DND-41 (cell line): Measurements from ENCODE around the gene MVD.

Source experiments
- ATAC-seq: fragments of 200-7000 bp; cut with Tn5 transposase; 3 replicates; pipeline ENCODE4 v1.9.1; 2021; ENCODE audit warnings: low read depth; ENCODE audit not compliant: insufficient read depth
- DNase-seq: peaks from one replicate; pipeline ENCODE4 v3.0.0-alpha.2; 2020
- H2AFZ ChIP-seq: 2 replicates; pipeline ENCODE4 v1.6.0; 2012; ENCODE audit warnings: low read depth, low read length
- H3K27ac ChIP-seq: 2 replicates; pipeline ENCODE4 v1.5.1; 2012; ENCODE audit warnings: low read length, inconsistent platforms
- H3K27me3 ChIP-seq: fragments of 200-600 bp; sonication (generic); 2 replicates; pipeline ENCODE4 v1.6.0; 2012; ENCODE audit warnings: low read length, mild to moderate bottlenecking, inconsistent platforms; ENCODE audit not compliant: insufficient read depth, poor library complexity
- H3K36me3 ChIP-seq: 2 replicates; pipeline ENCODE4 v1.5.1; 2012; ENCODE audit warnings: low read length, inconsistent platforms; ENCODE audit not compliant: insufficient read depth
- H3K4me1 ChIP-seq: 2 replicates; pipeline ENCODE4 v1.5.1; 2012; ENCODE audit warnings: mild to moderate bottlenecking, low read length; ENCODE audit not compliant: insufficient read depth
- H3K4me2 ChIP-seq: 2 replicates; pipeline ENCODE4 v1.6.0; 2012; ENCODE audit warnings: mild to moderate bottlenecking, moderate library complexity, low read length, inconsistent platforms; ENCODE audit not compliant: insufficient read depth
- H3K4me3 ChIP-seq, 2 experiments: fragments of 200-600 bp in 1 of 2; shearing (Covaris generic) in 1 of 2; 2 replicates each; pipeline ENCODE4 v1.5.1; 2012 to 2016; ENCODE audit warnings: inconsistent platforms in 2 of 2, low read length in 2 of 2, mild to moderate bottlenecking in 2 of 2, low read depth in 1 of 2, moderate library complexity in 1 of 2
- H3K79me2 ChIP-seq: 2 replicates; pipeline ENCODE4 v1.6.0; 2012; ENCODE audit warnings: low read length, inconsistent platforms; ENCODE audit not compliant: insufficient read depth
- H3K9ac ChIP-seq: 2 replicates; pipeline ENCODE4 v1.6.0; 2012; ENCODE audit warnings: low read depth, mild to moderate bottlenecking, inconsistent platforms, low read length, moderate library complexity
- H3K9me3 ChIP-seq: 2 replicates; pipeline ENCODE4 v1.5.1; 2012; ENCODE audit warnings: low read length, moderate library complexity, mild to moderate bottlenecking, inconsistent platforms; ENCODE audit not compliant: insufficient read depth, severe bottlenecking
- H4K20me1 ChIP-seq: 2 replicates; pipeline ENCODE4 v1.6.0; 2012; ENCODE audit warnings: low read length; ENCODE audit not compliant: insufficient read depth
- CTCF ChIP-seq: IDR thresholded peaks from 2 replicates; pipeline ENCODE4 v1.5.1; 2012; ENCODE audit warnings: borderline replicate concordance, low read length, moderate library complexity, mild to moderate bottlenecking; ENCODE audit not compliant: poor library complexity, severe bottlenecking; ENCODE audit errors: extremely low read depth
- EZH2 ChIP-seq: IDR thresholded peaks from 3 replicates; pipeline ENCODE4 v1.6.1; 2012; ENCODE audit warnings: borderline replicate concordance, low read depth, mild to moderate bottlenecking, moderate library complexity, low read length, inconsistent platforms; ENCODE audit not compliant: severe bottlenecking

MVD gene

GRCh38 chr16:88638323-88639230, 24.3 kb downstream of the MVD start, which contains the start of gene IL17C:
Gene IL17C (plus strand): TSS chr16:88638572. CDS start chr16:88638642, 70 bp downstream.
- no peak within 1 kb of the TSS for H2AFZ ChIP-seq
- peaks cover under 1% of the 10 kb centered on the region for H3K36me3 ChIP-seq
- no peak within 1 kb of the TSS for H3K9ac ChIP-seq
- no peak for TF ChIP-seq CTCF
- no peaks in the 10 kb centered on the region for H3K9me3 ChIP-seq
- no peaks in the 10 kb centered on the region for H3K79me2 ChIP-seq
- H3K4me2 ChIP-seq = no peak within 1 kb of the TSS
- H3K27ac ChIP-seq = no peak within 1 kb of the TSS
- H3K4me1 ChIP-seq = no peaks in the 10 kb centered on the region
- H3K4me3 ChIP-seq = no peak within 1 kb of the TSS
- ATAC-seq (no peak), DNase-seq (no peak)
- no peaks in the 10 kb centered on the region for H3K27me3 ChIP-seq
- peaks cover 14% of the 10 kb centered on the region for H4K20me1 ChIP-seq

DNA sequence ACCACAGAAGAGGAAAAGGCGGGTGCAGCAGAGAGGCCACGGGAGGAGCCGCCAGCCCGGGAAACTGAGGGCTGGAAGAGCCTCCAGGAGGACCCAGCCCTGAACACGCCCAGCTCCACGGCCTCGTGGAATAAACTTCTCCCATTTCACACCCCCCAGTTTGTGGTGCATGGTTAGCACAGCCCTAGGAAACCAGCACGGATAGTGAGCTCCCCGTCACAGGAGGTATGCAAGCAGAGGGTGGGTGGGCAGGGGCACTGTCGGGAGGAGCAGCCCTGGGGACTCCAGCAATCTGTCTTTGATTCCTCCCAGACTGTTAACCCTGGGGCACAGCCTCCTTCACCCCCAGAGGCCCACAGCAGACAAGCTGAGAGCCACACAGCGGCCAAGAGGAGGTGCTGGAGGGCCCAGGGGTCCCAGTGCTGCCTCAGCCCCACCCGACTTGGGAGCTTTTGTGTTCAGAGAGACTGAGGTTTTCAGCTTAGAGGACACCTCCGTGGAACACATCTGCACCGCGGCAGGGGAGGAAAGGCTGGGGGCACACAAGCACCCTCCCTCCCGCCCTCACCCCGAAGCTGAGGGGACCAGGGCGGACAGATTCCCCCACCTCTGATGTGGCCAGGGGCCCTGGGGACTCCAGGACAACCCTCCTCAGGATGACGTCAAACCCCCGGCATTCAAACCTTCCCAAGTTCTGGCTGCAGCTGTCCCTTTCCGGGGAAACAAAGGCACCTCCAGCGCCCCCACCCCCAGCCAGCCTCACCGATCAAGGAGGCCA, 26.2 kb downstream of the MVD start:
- no peaks in the 10 kb centered on the region for H3K4me1 ChIP-seq
- H4K20me1 ChIP-seq = peaks cover 19% of the 10 kb centered on the region
- H3K4me3 ChIP-seq = no peak overlapping the region
- ATAC-seq = no peak
- no peaks in the 10 kb centered on the region for H3K79me2 ChIP-seq
- H3K27me3 ChIP-seq = no peaks in the 10 kb centered on the region
- no peak overlapping the region for H3K27ac ChIP-seq
- peaks cover 15% of the 10 kb centered on the region for H3K36me3 ChIP-seq
- TF ChIP-seq EZH2 = no peak
- no peak for TF ChIP-seq CTCF
- no peak for DNase-seq
- H3K9ac ChIP-seq = no peak overlapping the region
- H3K9me3 ChIP-seq = no peaks in the 10 kb centered on the region
- H2AFZ ChIP-seq = no peak overlapping the region
- no peak overlapping the region for H3K4me2 ChIP-seq

DNA sequence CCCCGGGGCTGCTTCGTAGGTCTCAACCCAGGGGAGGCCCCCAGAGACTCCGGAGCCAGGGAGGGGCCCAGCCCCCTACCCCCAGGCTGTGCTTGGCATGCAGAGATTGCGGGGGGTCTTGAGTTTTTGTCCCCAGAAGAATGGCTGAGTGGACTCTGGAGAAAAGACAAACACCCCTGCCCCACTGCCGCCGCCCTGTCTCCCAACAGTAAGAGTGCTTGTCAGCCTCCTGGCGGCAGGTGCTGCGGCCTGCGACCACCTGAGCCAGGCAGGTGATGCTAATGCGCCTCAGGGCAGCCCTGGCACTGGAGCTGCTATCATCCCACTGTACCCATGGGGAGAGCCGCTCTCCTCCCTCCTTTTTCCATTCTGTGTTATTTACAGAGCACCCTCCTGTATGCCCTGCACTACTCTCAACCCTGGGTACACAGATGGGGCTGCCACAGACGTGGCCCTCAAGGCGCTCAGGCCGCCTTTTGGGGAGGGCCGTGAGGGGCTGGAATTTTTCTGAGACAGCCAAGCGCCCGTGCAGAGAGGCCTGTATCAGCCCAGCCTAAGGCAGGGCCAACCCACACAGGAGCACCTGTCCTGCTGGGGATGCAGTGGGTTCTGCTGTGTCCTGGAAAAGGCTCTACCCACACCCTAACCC, 27.1 kb downstream of the MVD start:
- Histone ChIP-seq H3K9me3 (no peaks in the 10 kb centered on the region), H3K27ac (no peak overlapping the region), H3K4me2 (no peak overlapping the region), H2AFZ (no peak overlapping the region), H3K79me2 (no peaks in the 10 kb centered on the region), H4K20me1 (peaks cover 22% of the 10 kb centered on the region), H3K27me3 (no peaks in the 10 kb centered on the region), H3K4me1 (no peaks in the 10 kb centered on the region), H3K36me3 (peaks cover 23% of the 10 kb centered on the region), H3K9ac (no peak overlapping the region), H3K4me3 (no peak overlapping the region)
- TF ChIP-seq CTCF = no peak
- no peak for TF ChIP-seq EZH2
- DNase-seq (no peak), ATAC-seq (no peak)
